Bronchial epithelial cell (primary cell): ENCODE results near the gene USP32. TPM values are rescaled to one million over a fixed set of nuclear protein-coding genes. Genes with fewer than 3 reads are reported as not detected.
A peak's percentile ranks its signal among the peaks of the same experiment; 100 is the strongest.

Experiments
- DNase-seq: peaks from one replicate; pipeline ENCODE4 v3.0.0-alpha.2; 2010; ENCODE audit warnings: low read depth
- FAIRE-seq: peaks from 2 replicates; lab custom pipeline; 2011; peaks lifted over from hg19 to GRCh38; lab: Jason Lieb, UNC
- H3K27me3 ChIP-seq: 2 replicates; pipeline ENCODE4 v1.5.1; 2011; ENCODE audit warnings: low read length; ENCODE audit not compliant: control insufficient read depth, insufficient read depth
- H3K36me3 ChIP-seq: 2 replicates; pipeline ENCODE4 v1.5.1; 2011; ENCODE audit warnings: low read length; ENCODE audit not compliant: control insufficient read depth, insufficient read depth
- H3K4me3 ChIP-seq: 2 replicates; pipeline ENCODE4 v1.5.1; 2011; ENCODE audit warnings: mild to moderate bottlenecking, low read depth, low read length, control low read depth
- total RNA-seq: library from RNA; depleted of rRNA; stranded (reverse); fragments of >200 nt; gene quantifications from 2 replicates; pipeline ENCODE4 v1.2.1, GENCODE V29; 2014
- TF ChIP-seq, protein P1 (sequence below): IDR thresholded peaks from 2 replicates; pipeline ENCODE4 v1.5.1; 2011; ENCODE audit warnings: mild to moderate bottlenecking, moderate library complexity, low read length, control low read depth, inconsistent platforms; ENCODE audit not compliant: insufficient read depth, severe bottlenecking

USP32 gene
- total RNA-seq, 1 donor from 2014 or later, result 35.8 TPM

DNA sequence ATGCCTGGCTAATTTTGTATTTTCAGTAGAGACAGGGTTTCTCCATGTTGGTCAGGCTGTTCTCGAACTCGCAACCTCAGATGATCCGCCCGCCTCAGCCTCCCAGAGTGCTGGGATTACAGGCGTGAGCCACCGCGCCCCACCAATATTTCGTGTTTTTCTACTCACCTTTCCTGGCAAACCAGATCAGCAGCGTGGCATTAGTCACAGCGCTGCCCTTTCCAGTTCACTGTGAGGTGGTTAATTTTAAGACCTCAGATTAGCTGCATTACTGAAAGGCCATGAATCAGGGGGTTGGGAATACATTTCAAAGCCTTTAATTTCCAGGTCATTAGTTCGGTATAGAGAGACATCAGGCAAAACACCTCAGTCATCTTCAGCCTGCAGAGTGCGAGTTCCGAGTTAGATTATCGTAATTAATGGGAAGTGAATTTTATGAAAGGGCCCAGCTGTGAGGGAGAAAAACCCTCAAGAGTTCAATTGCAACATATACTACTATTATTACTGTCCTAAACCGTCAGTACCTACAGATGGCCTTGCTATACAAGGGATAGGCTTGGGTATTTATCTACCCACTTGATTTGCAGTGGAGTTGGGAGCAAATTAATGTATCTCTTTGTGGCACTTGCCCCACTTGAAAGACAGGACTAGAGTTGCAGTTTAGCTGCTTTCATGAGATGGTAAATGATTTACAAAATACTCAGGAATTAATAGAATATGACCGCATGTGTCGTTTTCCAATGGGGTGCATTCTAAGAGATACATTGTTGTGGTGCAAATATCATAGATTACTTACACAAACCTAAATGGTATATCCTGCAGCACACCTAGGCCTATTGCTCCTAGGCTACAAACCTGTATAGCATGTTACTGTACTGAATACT is 2.1 kb upstream of the USP32 start:
- Histone ChIP-seq H3K36me3 (no peaks in the 10 kb centered on the region), H3K4me3 (no peak overlapping the region), H3K27me3 (no peaks in the 10 kb centered on the region)
- FAIRE-seq (no peak), DNase-seq (no peak)
- TF ChIP-seq, protein P1, sequence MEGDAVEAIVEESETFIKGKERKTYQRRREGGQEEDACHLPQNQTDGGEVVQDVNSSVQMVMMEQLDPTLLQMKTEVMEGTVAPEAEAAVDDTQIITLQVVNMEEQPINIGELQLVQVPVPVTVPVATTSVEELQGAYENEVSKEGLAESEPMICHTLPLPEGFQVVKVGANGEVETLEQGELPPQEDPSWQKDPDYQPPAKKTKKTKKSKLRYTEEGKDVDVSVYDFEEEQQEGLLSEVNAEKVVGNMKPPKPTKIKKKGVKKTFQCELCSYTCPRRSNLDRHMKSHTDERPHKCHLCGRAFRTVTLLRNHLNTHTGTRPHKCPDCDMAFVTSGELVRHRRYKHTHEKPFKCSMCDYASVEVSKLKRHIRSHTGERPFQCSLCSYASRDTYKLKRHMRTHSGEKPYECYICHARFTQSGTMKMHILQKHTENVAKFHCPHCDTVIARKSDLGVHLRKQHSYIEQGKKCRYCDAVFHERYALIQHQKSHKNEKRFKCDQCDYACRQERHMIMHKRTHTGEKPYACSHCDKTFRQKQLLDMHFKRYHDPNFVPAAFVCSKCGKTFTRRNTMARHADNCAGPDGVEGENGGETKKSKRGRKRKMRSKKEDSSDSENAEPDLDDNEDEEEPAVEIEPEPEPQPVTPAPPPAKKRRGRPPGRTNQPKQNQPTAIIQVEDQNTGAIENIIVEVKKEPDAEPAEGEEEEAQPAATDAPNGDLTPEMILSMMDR, result no peak

DNA sequence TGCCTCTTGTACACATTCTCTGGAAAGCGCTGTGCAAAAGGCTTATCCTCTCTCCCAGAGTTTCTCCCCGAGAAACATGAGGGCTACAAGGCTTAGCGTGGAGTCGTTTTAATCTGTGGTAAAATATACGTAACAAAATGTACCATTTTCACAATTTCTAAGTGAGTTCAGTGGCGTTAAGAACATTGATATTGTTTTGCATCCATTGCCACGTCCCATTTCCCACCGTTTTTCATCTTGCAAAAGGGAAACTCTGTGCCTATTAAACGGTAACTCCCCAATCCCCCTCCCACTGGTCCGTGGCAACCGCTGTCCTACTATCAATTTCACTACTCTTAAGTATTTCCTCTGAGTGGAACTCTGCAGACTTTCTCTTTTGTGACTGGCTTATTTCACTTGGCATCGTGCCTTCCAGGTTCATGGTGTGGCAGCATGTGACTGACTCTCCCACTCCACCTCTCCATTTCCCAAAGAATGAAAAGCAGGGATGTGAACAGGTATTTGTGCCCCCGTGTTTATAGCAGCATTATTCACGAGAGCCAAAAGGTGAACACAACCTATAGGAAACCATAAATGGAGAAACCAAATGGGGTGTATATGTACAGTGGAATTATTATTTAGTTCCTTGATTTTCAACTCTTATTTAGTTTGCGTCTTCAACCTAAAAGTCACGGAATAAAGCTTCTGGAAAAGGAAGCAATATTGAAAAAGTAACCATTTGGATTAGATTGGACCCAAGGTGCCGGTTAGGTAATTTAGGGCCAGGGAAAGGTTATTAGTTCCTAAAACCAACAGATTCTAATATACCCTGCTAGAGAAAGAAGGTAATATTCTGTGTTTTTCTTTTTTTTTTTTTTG is 1.1 kb upstream of the USP32 start:
- Histone ChIP-seq H3K4me3 (peak overlapping the region; percentile 77), H3K36me3 (no peaks in the 10 kb centered on the region), H3K27me3 (no peaks in the 10 kb centered on the region)
- TF ChIP-seq, protein P1, result no peak
- FAIRE-seq, result no peak
- peak; percentile 47 for DNase-seq

DNA sequence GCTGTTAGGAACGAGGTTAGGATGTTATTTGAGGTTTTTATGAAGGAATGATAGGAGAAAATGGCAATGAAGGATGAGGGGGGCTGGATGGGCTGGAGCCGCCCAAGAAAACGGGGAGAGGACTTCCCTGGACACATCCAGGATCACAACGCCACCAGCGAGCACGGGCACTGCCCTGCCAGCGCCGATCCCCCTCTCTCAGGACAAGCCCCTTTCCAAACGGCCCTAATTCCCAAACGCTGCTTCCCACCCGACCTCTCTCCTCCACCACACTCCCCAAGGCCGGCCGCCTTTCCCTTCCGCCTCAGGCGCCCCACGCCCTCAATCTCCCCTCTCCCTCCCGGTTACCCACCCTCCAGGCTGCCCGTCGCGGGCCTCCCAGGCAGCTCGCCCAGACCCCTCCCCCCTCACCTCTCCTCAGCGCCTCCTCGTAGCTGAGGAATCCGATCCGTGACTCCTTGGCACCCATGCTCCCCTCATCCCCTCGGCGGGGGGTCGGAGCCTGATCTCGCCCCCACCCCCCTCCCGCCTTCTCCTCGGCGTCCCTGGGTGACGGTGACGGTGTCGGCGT is 377 bp downstream of the USP32 start:
- TF ChIP-seq, protein P1, result no peak
- FAIRE-seq, result no peak
- Histone ChIP-seq H3K27me3 (no peaks in the 10 kb centered on the region), H3K4me3 (peak overlapping the region; percentile 77), H3K36me3 (no peaks in the 10 kb centered on the region)
- no peak for DNase-seq

DNA sequence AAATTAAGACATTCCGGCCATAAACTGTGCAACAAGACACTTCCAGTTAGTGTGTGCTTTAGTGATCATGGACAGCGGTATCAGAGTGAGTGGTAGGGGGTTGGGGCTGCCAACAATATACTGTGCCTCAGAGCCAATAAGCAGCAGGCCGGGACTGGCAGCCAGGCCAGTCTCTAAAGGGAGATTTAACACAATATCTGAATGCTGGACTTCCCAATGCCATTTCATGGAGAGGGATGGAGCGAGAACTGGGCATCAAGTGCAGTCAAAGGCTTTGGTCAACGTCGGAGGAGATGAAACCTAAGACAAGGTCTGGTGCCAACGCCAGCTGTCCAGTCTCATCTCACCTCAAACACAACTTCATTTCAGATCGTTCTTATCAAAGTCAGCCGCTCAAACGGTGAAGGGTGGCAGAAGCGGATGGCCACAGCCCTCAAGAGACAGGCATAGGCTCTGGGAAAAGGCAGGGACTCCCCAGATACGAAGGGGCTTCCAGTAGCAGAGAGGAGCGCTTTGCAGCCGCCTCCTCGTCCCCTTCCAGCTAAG is 935 bp downstream of the USP32 start:
- no peak for FAIRE-seq
- TF ChIP-seq, protein P1, result no peak

DNA sequence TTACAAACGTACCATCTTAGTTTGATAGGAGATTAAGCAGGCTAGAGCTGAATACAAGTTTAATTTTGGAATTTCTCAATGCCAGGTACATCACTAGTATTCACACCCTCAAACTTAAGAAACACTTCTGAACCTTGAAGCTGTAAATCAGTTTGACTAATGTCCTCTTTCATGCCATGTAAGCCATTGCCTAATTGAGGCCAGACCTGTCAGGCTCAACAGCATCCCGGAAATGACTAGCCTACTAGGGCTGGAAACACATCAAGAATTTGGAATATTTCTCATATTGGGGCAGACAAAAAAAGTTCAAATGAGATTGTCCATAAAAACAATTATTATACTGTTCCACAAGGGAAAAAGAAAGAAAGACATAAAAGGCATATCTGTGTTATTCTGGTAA is 1.7 kb downstream of the USP32 start:
- H3K27me3 ChIP-seq, result no peaks in the 10 kb centered on the region
- FAIRE-seq (no peak), DNase-seq (peak; percentile 80)
- TF ChIP-seq, protein P1, result no peak
- no peaks in the 10 kb centered on the region for H3K36me3 ChIP-seq
- no peak overlapping the region for H3K4me3 ChIP-seq

More for the DNA sequence above, 935 bp downstream of the USP32 start:
- peak overlapping the region; percentile 77 for H3K4me3 ChIP-seq
- peak; percentile 36 for DNase-seq
- no peaks in the 10 kb centered on the region for H3K27me3 ChIP-seq
- no peaks in the 10 kb centered on the region for H3K36me3 ChIP-seq
